HAP-1 (cell line): ENCODE measurements around the gene INAFM2.

Experiments used
- DNase-seq, 2 experiments: peaks; one replicate each; pipeline ENCODE4 v3.0.0-alpha.2; 2016 to 2020; ENCODE audit warnings: low spot score in 2 of 2
- H3K27me3 ChIP-seq: fragments of 250-450 bp; sonication (Bioruptor Pico); 2 replicates; pipeline ENCODE4 v1.5.1; 2020; ENCODE audit warnings: low read depth, mild to moderate bottlenecking, moderate library complexity
- H3K36me3 ChIP-seq: fragments of 250-450 bp; sonication (Bioruptor Pico); replicated peaks from 2 replicates; pipeline ENCODE4 v1.5.1; 2020; ENCODE audit warnings: mild to moderate bottlenecking
- H3K4me1 ChIP-seq: fragments of 250-450 bp; sonication (Bioruptor Pico); 2 replicates; pipeline ENCODE4 v1.5.1; 2020; ENCODE audit warnings: mild to moderate bottlenecking
- H3K4me3 ChIP-seq: fragments of 250-450 bp; sonication (Bioruptor Pico); 2 replicates; pipeline ENCODE4 v1.5.1; 2020; ENCODE audit warnings: mild to moderate bottlenecking, moderate library complexity
- H3K9me3 ChIP-seq: fragments of 250-450 bp; sonication (Bioruptor Pico); 2 replicates; pipeline ENCODE4 v1.5.1; 2020; ENCODE audit warnings: mild to moderate bottlenecking, moderate library complexity
- in situ Hi-C: fragments of 300-500 bp; cut with MboI; formaldehyde crosslinking; loops from 3 replicates; pipeline ENCODE4 v1.14.3; 2020; ENCODE audit warnings: low sequenced_read_pairs, inconsistent platforms, mixed read lengths

INAFM2 gene

GRCh38 chr15:40332113-40332781, 8.8 kb downstream of the INAFM2 start:
- H3K4me1 ChIP-seq = peaks cover 15% of the 10 kb centered on the region
- in situ Hi-C loops = no loop called here
- H3K4me3 ChIP-seq = no peak overlapping the region
- H3K36me3 ChIP-seq = peaks cover 21% of the 10 kb centered on the region
- no peaks in the 10 kb centered on the region for H3K27me3 ChIP-seq
- H3K9me3 ChIP-seq = no peaks in the 10 kb centered on the region
- DNase-seq = no peak

- Histone ChIP-seq H3K27me3 (no peaks in the 10 kb centered on the region), H3K9me3 (no peaks in the 10 kb centered on the region), H3K4me3 (no peak overlapping the region), H3K36me3 (peaks cover 8% of the 10 kb centered on the region; the same call in 1 of the 2 replicates), H3K4me1 (no peaks in the 10 kb centered on the region; the same call in 1 of the 2 replicates)
- DNase-seq = no peak
- in situ Hi-C loops = no loop called here
These were observed 10.5 kb downstream of the INAFM2 start for GRCh38 chr15:40333922-40334492.

- Histone ChIP-seq H3K27me3 (no peaks in the 10 kb centered on the region), H3K36me3 (peaks cover 3% of the 10 kb centered on the region; the same call in 1 of the 2 replicates), H3K4me3 (no peak overlapping the region), H3K9me3 (no peaks in the 10 kb centered on the region), H3K4me1 (no peaks in the 10 kb centered on the region; the same call in 1 of the 2 replicates)
- in situ Hi-C loops = no loop called here
- DNase-seq = no peak
These were observed 11.0 kb downstream of the INAFM2 start for GRCh38 chr15:40334541-40334940.

DNA sequence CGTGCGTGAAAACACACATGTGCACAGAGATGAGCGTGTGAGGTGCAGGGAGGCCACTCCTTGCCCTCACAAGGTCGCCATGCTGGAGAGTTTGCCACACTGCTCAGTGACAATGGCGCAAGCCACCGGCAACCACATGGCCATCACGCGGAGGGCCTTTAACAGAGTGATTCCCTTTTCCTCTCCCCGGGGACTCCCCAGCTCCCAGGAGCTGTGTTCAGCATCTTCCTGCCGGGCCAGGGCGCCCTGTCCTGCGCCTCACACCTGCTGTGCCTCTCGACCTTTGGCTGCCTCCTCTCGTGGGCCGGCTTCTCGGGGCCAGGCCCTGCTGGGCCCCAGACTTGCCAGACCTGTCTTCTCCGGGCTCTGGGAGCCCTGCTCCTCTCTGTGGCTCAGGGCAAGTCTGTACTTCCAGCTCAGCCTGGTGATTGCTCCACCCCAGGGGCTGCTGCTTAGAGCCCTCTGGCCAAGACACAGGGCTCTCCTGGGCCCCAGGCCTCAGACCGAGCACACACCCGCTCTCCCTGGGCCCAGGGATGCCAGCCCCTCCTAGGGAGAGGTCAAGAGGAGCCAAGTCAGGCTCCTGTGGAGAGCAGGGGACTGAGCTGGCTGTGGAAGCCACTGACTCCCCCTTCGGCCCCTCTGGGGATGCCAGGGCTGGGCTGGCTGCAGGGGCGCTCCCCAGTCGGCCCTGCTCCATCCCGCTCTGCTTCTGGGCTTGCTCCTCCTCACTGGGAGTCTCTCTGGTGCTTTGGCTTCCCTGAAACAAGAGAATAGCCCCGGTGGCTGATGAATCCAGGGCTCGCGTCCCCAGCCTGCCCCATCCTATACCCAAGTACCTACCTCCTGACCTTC, 11.7 kb downstream of the INAFM2 start:
- Histone ChIP-seq H3K27me3 (no peaks in the 10 kb centered on the region), H3K4me1 (peaks cover 3% of the 10 kb centered on the region), H3K36me3 (peaks cover 3% of the 10 kb centered on the region; the same call in 1 of the 2 replicates), H3K9me3 (no peaks in the 10 kb centered on the region), H3K4me3 (no peak overlapping the region)
- no peak for DNase-seq
- in situ Hi-C loops = no loop called here

GRCh38 chr15:40335938-40336743, 12.6 kb downstream of the INAFM2 start:
- in situ Hi-C loops = no loop called here
- Histone ChIP-seq H3K9me3 (no peaks in the 10 kb centered on the region), H3K4me3 (no peak overlapping the region), H3K27me3 (no peaks in the 10 kb centered on the region), H3K36me3 (no peaks in the 10 kb centered on the region), H3K4me1 (peaks cover 13% of the 10 kb centered on the region)
- DNase-seq = peak in 1 of 2 experiments; percentile 36

DNA sequence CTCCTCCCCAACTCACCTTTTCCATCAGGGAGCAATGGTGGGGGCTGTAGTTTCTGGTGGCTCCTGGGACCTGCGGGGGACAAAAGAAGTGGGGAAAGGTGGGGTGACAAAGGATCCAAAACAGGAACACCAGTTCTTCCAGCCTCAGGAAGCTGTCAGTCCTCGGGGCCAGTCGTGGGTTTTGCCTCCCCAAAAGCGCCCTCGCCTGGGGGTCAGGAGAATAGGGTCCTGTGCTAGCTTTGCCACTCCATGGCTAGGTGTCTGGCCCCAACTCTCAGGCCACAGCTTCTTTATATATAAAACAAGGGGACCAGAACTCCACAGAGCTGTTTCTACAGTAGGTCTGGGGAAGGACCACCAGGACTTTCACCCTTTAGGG, 13.2 kb downstream of the INAFM2 start:
- Histone ChIP-seq H3K4me1 (peaks cover 15% of the 10 kb centered on the region), H3K27me3 (no peaks in the 10 kb centered on the region), H3K9me3 (no peaks in the 10 kb centered on the region), H3K36me3 (no peaks in the 10 kb centered on the region), H3K4me3 (no peak overlapping the region)
- in situ Hi-C loops = no loop called here
- DNase-seq = peak in 1 of 2 experiments; percentile 62

GRCh38 chr15:40337597-40337996, 14.1 kb downstream of the INAFM2 start:
- no peak overlapping the region for H3K4me3 ChIP-seq

DNA sequence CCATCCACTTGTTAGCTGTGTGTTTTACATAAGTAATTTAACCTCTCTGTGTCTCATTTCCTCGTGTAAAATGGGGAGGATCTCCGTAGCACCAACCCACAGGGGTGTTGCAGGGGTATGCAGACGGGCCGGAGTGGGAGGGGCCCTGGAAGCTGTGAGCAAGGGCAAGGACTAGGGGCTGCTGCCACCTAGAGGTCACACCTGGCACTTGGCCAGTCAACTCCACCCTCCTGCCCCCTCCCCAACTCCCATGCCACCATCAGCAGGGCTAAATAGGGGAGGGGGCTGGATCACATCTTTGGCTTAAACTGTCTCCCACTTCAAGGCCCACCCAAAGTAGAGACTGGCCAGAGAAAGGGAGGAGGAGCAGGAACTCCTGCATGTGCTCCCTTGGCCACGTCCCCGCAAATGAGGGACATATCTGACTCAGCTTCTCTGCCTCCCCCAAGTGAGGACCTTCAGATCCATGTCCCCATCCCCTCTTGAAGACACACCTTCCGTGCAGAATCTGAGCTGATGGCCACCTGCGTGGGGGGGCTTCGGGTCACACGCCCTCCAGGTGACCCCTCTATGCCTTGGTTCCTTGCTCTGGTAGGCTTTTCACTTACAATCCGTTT, 14.7 kb downstream of the INAFM2 start:
- Histone ChIP-seq H3K4me1 (peaks cover 15% of the 10 kb centered on the region), H3K4me3 (no peak overlapping the region), H3K36me3 (no peaks in the 10 kb centered on the region), H3K27me3 (no peaks in the 10 kb centered on the region), H3K9me3 (no peaks in the 10 kb centered on the region)
- DNase-seq = peak; percentile 86 to 94
- in situ Hi-C loops = no loop called here

More at GRCh38 chr15:40337597-40337996, 14.1 kb downstream of the INAFM2 start:
- Histone ChIP-seq H3K9me3 (no peaks in the 10 kb centered on the region), H3K27me3 (no peaks in the 10 kb centered on the region), H3K4me1 (peaks cover 15% of the 10 kb centered on the region), H3K36me3 (no peaks in the 10 kb centered on the region)
- in situ Hi-C loops = no loop called here
- DNase-seq = no peak

DNA sequence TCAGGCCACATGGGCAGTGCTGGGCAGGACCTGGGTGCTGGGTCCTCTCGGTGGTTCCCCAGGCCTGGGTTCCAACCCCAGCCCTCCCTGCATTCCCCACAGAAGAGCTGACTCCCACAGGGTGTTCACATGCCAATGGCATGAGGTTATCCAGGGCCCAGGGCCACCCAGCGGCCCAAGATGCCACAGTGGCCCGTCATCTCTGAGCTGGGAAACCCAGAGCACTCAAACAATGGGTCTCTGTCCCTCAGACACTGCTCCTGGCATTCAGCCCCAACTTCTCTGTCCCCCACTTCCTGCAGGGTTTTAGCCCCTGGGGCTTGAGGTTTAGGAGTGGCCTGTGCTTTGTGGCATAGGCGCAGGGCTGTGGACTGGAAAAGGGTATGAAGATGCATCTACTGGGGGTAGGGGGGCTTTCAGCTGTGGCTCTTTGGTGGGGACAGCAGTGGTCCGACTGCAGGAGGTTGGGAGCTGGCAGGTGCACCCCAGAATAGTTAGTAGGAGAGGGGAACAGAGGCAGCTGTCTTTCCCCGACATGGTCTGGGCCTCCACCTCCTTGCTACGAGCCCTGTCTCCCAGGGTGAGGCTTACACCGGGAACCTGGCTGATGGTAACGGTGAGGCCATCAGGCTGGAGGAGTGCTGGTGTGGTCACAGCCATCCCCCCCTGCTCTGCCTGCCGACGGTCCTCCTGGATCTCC, 15.6 kb downstream of the INAFM2 start:
- DNase-seq = no peak
- Histone ChIP-seq H3K9me3 (no peaks in the 10 kb centered on the region), H3K36me3 (no peaks in the 10 kb centered on the region), H3K4me1 (peaks cover 15% of the 10 kb centered on the region), H3K27me3 (no peaks in the 10 kb centered on the region), H3K4me3 (no peak overlapping the region)
- in situ Hi-C loops = no loop called here

- Histone ChIP-seq H3K9me3 (no peaks in the 10 kb centered on the region), H3K4me1 (peaks cover 15% of the 10 kb centered on the region), H3K36me3 (no peaks in the 10 kb centered on the region), H3K27me3 (no peaks in the 10 kb centered on the region), H3K4me3 (no peak overlapping the region)
- DNase-seq = no peak
- in situ Hi-C loops = no loop called here
These were observed 16.1 kb downstream of the INAFM2 start for GRCh38 chr15:40339621-40339945.

- Histone ChIP-seq H3K9me3 (no peaks in the 10 kb centered on the region), H3K4me3 (peak overlapping the region; percentile 12), H3K4me1 (peaks cover 15% of the 10 kb centered on the region), H3K27me3 (no peaks in the 10 kb centered on the region), H3K36me3 (no peaks in the 10 kb centered on the region)
- in situ Hi-C loops = no loop called here
- DNase-seq = peak in 1 of 2 experiments; percentile 54
These were observed 16.7 kb downstream of the INAFM2 start for GRCh38 chr15:40340038-40340739.

DNA sequence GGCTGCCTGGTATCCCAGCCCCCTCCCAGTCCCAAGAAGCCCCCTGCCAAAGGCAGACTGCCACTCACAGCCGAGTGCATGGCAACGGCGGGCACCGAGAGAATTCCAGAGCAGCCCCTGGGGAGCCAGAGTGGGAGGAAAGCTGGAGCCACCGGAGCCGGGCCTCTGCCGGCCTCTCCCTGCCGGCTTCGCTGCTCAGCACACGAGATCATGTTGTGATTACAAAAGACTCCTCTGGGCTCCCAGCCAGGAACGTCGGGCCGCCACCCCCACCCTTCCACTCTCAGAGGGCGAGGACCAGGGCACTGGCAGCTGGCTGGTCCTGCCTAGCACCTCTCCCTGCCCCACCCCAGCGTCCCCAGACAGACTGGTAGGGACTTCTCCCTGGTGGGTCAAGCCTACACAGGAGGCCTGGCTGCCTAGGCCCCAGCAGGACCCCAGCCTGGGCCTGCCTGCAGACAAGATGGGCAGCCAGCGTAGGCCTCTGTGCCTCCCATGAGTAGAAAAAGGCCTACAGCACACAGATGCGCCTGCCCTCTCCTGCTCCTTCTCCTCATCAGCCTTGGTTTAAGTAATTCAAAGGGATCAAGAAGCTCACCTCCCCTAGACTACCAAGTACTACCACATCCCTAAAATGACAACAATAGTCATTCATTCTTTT, 17.4 kb downstream of the INAFM2 start, which contains the start of gene CCDC9B:
TSS of gene CCDC9B (minus strand) at position 200 of the 661 bp plus-strand sequence. CDS start at position 80, 120 bp downstream.
- peaks cover 15% of the 10 kb centered on the region for H3K4me1 ChIP-seq

More for the DNA sequence above, 17.4 kb downstream of the INAFM2 start, which contains the start of gene CCDC9B:
- H3K9me3 ChIP-seq = no peaks in the 10 kb centered on the region
- in situ Hi-C loops = no loop called here
- no peaks in the 10 kb centered on the region for H3K36me3 ChIP-seq
- H3K27me3 ChIP-seq = no peaks in the 10 kb centered on the region
- peak within 1 kb of the TSS; percentile 12 for H3K4me3 ChIP-seq
- DNase-seq = peak; percentile 63 to 82
